Loucy (cell line): ENCODE data around the gene TTC16.

Experiments used
- H2AFZ ChIP-seq: fragments of 200-600 bp; sonication (generic); 2 replicates; pipeline ENCODE4 v1.6.0; 2016; ENCODE audit warnings: antibody characterized with exemption, mild to moderate bottlenecking, low read length, moderate library complexity
- H3F3A ChIP-seq: fragments of 200-600 bp; 2 replicates; pipeline ENCODE4 v1.6.0; 2016; ENCODE audit warnings: antibody characterized with exemption, low read depth, mild to moderate bottlenecking
- H3K27me3 ChIP-seq: fragments of 200-600 bp; sonication (generic); 2 replicates; pipeline ENCODE4 v1.6.1; 2014; ENCODE audit warnings: low read length, mild to moderate bottlenecking; ENCODE audit not compliant: insufficient read depth, poor library complexity, severe bottlenecking
- H3K36me3 ChIP-seq: fragments of 200-600 bp; sonication (generic); 2 replicates; pipeline ENCODE4 v1.6.1; 2016; ENCODE audit warnings: low read length; ENCODE audit not compliant: insufficient read depth
- H3K4me1 ChIP-seq: fragments of 200-600 bp; sonication (generic); 2 replicates; pipeline ENCODE4 v1.5.1; 2014; ENCODE audit warnings: low read length, mild to moderate bottlenecking; ENCODE audit not compliant: insufficient read depth, poor library complexity, severe bottlenecking
- H3K4me2 ChIP-seq: fragments of 200-600 bp; sonication (generic); 2 replicates; pipeline ENCODE4 v1.6.0; 2014; ENCODE audit warnings: antibody characterized with exemption, low read length, low read depth, mild to moderate bottlenecking; ENCODE audit not compliant: poor library complexity, severe bottlenecking
- H3K4me3 ChIP-seq: fragments of 200-600 bp; sonication (generic); 2 replicates; pipeline ENCODE4 v1.5.1; 2014; ENCODE audit warnings: low read length, mild to moderate bottlenecking, mixed read lengths; ENCODE audit not compliant: poor library complexity, severe bottlenecking
- H3K79me2 ChIP-seq: fragments of 200-600 bp; sonication (generic); 2 replicates; pipeline ENCODE4 v1.6.1; 2014; ENCODE audit warnings: low read length; ENCODE audit not compliant: insufficient read depth
- H3K9ac ChIP-seq: fragments of 200-600 bp; sonication (generic); 2 replicates; pipeline ENCODE4 v1.6.0; 2014; ENCODE audit warnings: mild to moderate bottlenecking, low read depth, low read length, moderate library complexity; ENCODE audit not compliant: poor library complexity, severe bottlenecking
- H3K9me2 ChIP-seq: fragments of 200-600 bp; sonication (generic); replicated peaks from 2 replicates; pipeline ENCODE4 v1.6.1; 2016; ENCODE audit warnings: low read depth, low read length, mixed read lengths
- H3K9me3 ChIP-seq: fragments of 200-600 bp; sonication (generic); 2 replicates; pipeline ENCODE4 v1.6.1; 2014; ENCODE audit warnings: mild to moderate bottlenecking, antibody characterized with exemption, low read length, low read depth; ENCODE audit not compliant: insufficient read depth
- H4K20me1 ChIP-seq: fragments of 200-600 bp; sonication (generic); 2 replicates; pipeline ENCODE4 v1.6.0; 2014; ENCODE audit warnings: antibody characterized with exemption, low read length, mild to moderate bottlenecking; ENCODE audit not compliant: insufficient read depth, poor library complexity, severe bottlenecking
- CTCF ChIP-seq: fragments of 200-600 bp; sonication (generic); conservative IDR thresholded peaks from 2 replicates; pipeline ENCODE4 v1.5.1; 2014; ENCODE audit warnings: mild to moderate bottlenecking, antibody characterized with exemption, low read length
- EZH2phosphoT487 ChIP-seq: fragments of 200-600 bp; IDR thresholded peaks from 2 replicates; pipeline ENCODE4 v1.6.1; 2018; ENCODE audit warnings: antibody characterized with exemption, mild to moderate bottlenecking, moderate library complexity, borderline replicate concordance

TTC16 gene

GRCh38 chr9:127715470-127716337 is at the start of gene TTC16, which contains the start of gene PTRH1:
Gene TTC16, plus strand, starts transcription at chr9:127716079. Its CDS starts 67 bp downstream, at chr9:127716146.
Gene PTRH1, minus strand, starts transcription at chr9:127715663. Its CDS starts 24 bp downstream, at chr9:127715639.
- peaks cover 34% of the 10 kb centered on the region for H3K4me1 ChIP-seq
- TF ChIP-seq EZH2phosphoT487 (no peak), CTCF (no peak)

GRCh38 chr9:127667127-127667844 is 48.6 kb upstream of the TTC16 start:
- no peaks in the 10 kb centered on the region for H3K27me3 ChIP-seq
- H2AFZ ChIP-seq: no peak overlapping the region
- no peak overlapping the region for H3K4me2 ChIP-seq
- H3K9ac ChIP-seq: no peak overlapping the region
- H3K4me3 ChIP-seq: no peak overlapping the region
- H3K36me3 ChIP-seq: peaks cover 52% of the 10 kb centered on the region; the same call in 1 of the 2 replicates
- no peaks in the 10 kb centered on the region for H3K79me2 ChIP-seq
- TF ChIP-seq CTCF (no peak), EZH2phosphoT487 (no peak)
- no peaks in the 10 kb centered on the region for H3F3A ChIP-seq
- no peaks in the 10 kb centered on the region for H3K9me3 ChIP-seq
- H3K4me1 ChIP-seq: no peaks in the 10 kb centered on the region
- no peaks in the 10 kb centered on the region for H3K9me2 ChIP-seq
- H4K20me1 ChIP-seq: no peaks in the 10 kb centered on the region

More at GRCh38 chr9:127715470-127716337, at the start of gene TTC16, which contains the start of gene PTRH1:
- H3K4me3 ChIP-seq: peak within 1 kb of the TSS; percentile 89
- H3K9ac ChIP-seq: peak within 1 kb of the TSS; percentile 63
- H2AFZ ChIP-seq: peak within 1 kb of the TSS; percentile 94
- peak within 1 kb of the TSS; percentile 89 for H3K4me2 ChIP-seq
- H3K9me2 ChIP-seq: no peaks in the 10 kb centered on the region
- no peaks in the 10 kb centered on the region for H3K36me3 ChIP-seq
- no peaks in the 10 kb centered on the region for H3K79me2 ChIP-seq
- no peaks in the 10 kb centered on the region for H3F3A ChIP-seq
- H3K9me3 ChIP-seq: no peaks in the 10 kb centered on the region
- no peaks in the 10 kb centered on the region for H3K27me3 ChIP-seq
- H4K20me1 ChIP-seq: no peaks in the 10 kb centered on the region

GRCh38 chr9:127667906-127668305 is 48.0 kb upstream of the TTC16 start:
- peaks cover 51% of the 10 kb centered on the region; the same call in 1 of the 2 replicates for H3K36me3 ChIP-seq
- no peaks in the 10 kb centered on the region for H3K4me1 ChIP-seq
- no peaks in the 10 kb centered on the region for H3K9me2 ChIP-seq
- H4K20me1 ChIP-seq: no peaks in the 10 kb centered on the region
- no peak overlapping the region for H3K4me2 ChIP-seq
- no peak overlapping the region for H3K4me3 ChIP-seq
- H3K27me3 ChIP-seq: no peaks in the 10 kb centered on the region
- no peak for TF ChIP-seq EZH2phosphoT487
- no peak for TF ChIP-seq CTCF
- no peaks in the 10 kb centered on the region for H3K9me3 ChIP-seq
- no peaks in the 10 kb centered on the region for H3F3A ChIP-seq
- H3K9ac ChIP-seq: no peak overlapping the region
- no peak overlapping the region for H2AFZ ChIP-seq
- H3K79me2 ChIP-seq: no peaks in the 10 kb centered on the region
